ENCODE results near the gene LSM12.

LSM12 gene

DNA sequence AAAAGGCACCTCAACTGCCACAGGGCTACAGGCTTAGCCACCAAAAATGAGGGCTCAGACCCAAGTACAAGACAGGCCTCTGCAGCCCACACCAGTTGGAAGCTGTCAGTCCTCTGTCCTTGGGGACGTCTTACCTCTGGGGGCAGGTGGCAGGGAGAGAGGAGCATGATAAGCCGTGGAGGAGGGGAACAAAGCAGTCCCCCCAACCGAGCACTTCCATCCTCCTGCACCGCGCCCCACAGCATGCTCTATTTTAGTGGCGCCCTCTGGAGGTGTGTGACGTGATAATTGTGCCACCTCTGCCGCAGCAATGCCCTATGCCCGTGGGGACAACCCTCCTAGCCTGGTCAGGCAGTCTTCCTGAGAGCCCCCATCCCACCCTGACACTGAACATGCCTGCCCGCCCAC, 17.7 kb upstream of the LSM12 start:
- Histone ChIP-seq H3K36me3 (ENCODE audit: insufficient read depth, low read length) (no peaks in the 10 kb centered on the region), H3F3A (ENCODE audit: insufficient read depth, low read length) (no peaks in the 10 kb centered on the region)

DNA sequence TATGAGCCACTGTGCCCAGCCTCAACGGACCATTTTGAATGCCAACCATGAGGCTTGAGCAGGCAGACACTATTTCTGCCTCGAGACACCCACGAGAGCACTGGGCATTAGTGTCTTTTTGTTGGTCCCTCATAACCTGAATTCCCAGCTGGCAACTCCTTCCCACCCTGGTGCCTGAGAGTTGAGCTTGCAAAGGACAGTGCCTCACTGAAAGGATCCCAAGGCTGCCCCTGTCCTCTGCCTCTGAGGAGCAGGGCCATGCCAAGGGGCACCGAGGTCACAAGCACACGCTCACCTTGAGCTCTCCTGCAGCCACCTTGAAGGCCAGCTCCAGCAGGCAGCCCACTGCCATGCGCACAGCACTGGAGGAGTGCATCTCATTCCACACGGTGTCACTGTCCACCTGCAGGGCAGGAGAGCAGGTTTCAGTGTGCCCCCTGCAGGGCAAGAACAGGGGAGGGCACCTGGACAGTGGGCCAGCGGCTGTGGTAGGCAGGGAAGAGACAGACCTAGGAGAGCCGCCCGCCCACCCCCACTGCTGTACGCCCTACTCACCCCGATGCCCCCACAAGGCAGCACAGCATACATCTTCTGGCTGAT, 16.9 kb upstream of the LSM12 start:
- H3F3A ChIP-seq (ENCODE audit: insufficient read depth, low read length) = no peaks in the 10 kb centered on the region
- no peaks in the 10 kb centered on the region for H4K20me1 ChIP-seq (ENCODE audit: insufficient read depth, low read length)
- no peak overlapping the region for H3K27ac ChIP-seq (ENCODE audit: low read depth, low read length, poor library complexity, severe bottlenecking)
- TF ChIP-seq, protein P1, sequence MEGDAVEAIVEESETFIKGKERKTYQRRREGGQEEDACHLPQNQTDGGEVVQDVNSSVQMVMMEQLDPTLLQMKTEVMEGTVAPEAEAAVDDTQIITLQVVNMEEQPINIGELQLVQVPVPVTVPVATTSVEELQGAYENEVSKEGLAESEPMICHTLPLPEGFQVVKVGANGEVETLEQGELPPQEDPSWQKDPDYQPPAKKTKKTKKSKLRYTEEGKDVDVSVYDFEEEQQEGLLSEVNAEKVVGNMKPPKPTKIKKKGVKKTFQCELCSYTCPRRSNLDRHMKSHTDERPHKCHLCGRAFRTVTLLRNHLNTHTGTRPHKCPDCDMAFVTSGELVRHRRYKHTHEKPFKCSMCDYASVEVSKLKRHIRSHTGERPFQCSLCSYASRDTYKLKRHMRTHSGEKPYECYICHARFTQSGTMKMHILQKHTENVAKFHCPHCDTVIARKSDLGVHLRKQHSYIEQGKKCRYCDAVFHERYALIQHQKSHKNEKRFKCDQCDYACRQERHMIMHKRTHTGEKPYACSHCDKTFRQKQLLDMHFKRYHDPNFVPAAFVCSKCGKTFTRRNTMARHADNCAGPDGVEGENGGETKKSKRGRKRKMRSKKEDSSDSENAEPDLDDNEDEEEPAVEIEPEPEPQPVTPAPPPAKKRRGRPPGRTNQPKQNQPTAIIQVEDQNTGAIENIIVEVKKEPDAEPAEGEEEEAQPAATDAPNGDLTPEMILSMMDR (IDR thresholded peaks at IDR 0.05; ENCODE audit: low read length) = peak; percentile 36; the same call in 1 of the 2 replicates
- TF ChIP-seq EZH2 (IDR thresholded peaks at IDR 0.05; ENCODE audit: borderline replicate concordance, low read length) = no peak
- H3K4me3 ChIP-seq (ENCODE audit: low read depth, low read length, poor library complexity, severe bottlenecking) = no peak overlapping the region
- no peaks in the 10 kb centered on the region for H3K4me1 ChIP-seq (ENCODE audit: insufficient read depth, low read length, severe bottlenecking)
- H3K9me2 ChIP-seq (ENCODE audit: low read depth, low read length) = no peaks in the 10 kb centered on the region
- no peak overlapping the region for H3K4me2 ChIP-seq (ENCODE audit: low read length)
- no peak overlapping the region for H3K9ac ChIP-seq (ENCODE audit: low read length)
- H3K9me3 ChIP-seq (ENCODE audit: low read length) = no peaks in the 10 kb centered on the region
- no peaks in the 10 kb centered on the region for H3K79me2 ChIP-seq (ENCODE audit: insufficient read depth, low read length)
- no peak overlapping the region for H2AFZ ChIP-seq (ENCODE audit: low read length)
- H3K36me3 ChIP-seq (ENCODE audit: insufficient read depth, low read length) = no peaks in the 10 kb centered on the region
- 0 out of 2 replicates have a peak, but pooled peaks cover 6% of the 10 kb centered on the region for H3K27me3 ChIP-seq (ENCODE audit: insufficient read depth, low read length)

More for the DNA sequence above, 17.7 kb upstream of the LSM12 start:
- Histone ChIP-seq H3K27ac (ENCODE audit: low read depth, low read length, poor library complexity, severe bottlenecking) (no peak overlapping the region), H3K27me3 (ENCODE audit: insufficient read depth, low read length) (0 out of 2 replicates have a peak, but pooled peaks cover 6% of the 10 kb centered on the region), H3K9ac (ENCODE audit: low read length) (no peak overlapping the region), H3K9me3 (ENCODE audit: low read length) (no peaks in the 10 kb centered on the region), H4K20me1 (ENCODE audit: insufficient read depth, low read length) (no peaks in the 10 kb centered on the region), H3K79me2 (ENCODE audit: insufficient read depth, low read length) (no peaks in the 10 kb centered on the region), H2AFZ (ENCODE audit: low read length) (no peak overlapping the region), H3K4me1 (ENCODE audit: insufficient read depth, low read length, severe bottlenecking) (no peaks in the 10 kb centered on the region), H3K4me2 (ENCODE audit: low read length) (no peak overlapping the region), H3K4me3 (ENCODE audit: low read depth, low read length, poor library complexity, severe bottlenecking) (no peak overlapping the region), H3K9me2 (ENCODE audit: low read depth, low read length) (no peaks in the 10 kb centered on the region)
- TF ChIP-seq, protein P1 (IDR thresholded peaks at IDR 0.05; ENCODE audit: low read length) = peak; percentile 56; the same call in 1 of the 2 replicates
- TF ChIP-seq EZH2 (IDR thresholded peaks at IDR 0.05; ENCODE audit: borderline replicate concordance, low read length) = no peak

- Histone ChIP-seq H3K4me1 (ENCODE audit: insufficient read depth, low read length, severe bottlenecking) (no peaks in the 10 kb centered on the region), H3K9me3 (ENCODE audit: low read length) (no peaks in the 10 kb centered on the region), H4K20me1 (ENCODE audit: insufficient read depth, low read length) (no peaks in the 10 kb centered on the region), H3K27me3 (ENCODE audit: insufficient read depth, low read length) (0 out of 2 replicates have a peak, but pooled peaks cover 4% of the 10 kb centered on the region), H3K9me2 (ENCODE audit: low read depth, low read length) (no peaks in the 10 kb centered on the region), H3F3A (ENCODE audit: insufficient read depth, low read length) (no peaks in the 10 kb centered on the region), H3K4me3 (ENCODE audit: low read depth, low read length, poor library complexity, severe bottlenecking) (no peak overlapping the region), H3K9ac (ENCODE audit: low read length) (no peak overlapping the region), H3K27ac (ENCODE audit: low read depth, low read length, poor library complexity, severe bottlenecking) (no peak overlapping the region), H3K36me3 (ENCODE audit: insufficient read depth, low read length) (no peaks in the 10 kb centered on the region), H2AFZ (ENCODE audit: low read length) (no peak overlapping the region), H3K79me2 (ENCODE audit: insufficient read depth, low read length) (no peaks in the 10 kb centered on the region), H3K4me2 (ENCODE audit: low read length) (no peak overlapping the region)
- TF ChIP-seq, protein P1 (IDR thresholded peaks at IDR 0.05; ENCODE audit: low read length) = no peak
- no peak for TF ChIP-seq EZH2 (IDR thresholded peaks at IDR 0.05; ENCODE audit: borderline replicate concordance, low read length)
Observed at GRCh38 chr17:44082256-44082927, 15.9 kb upstream of the LSM12 start.

Data from OCI-LY1 (cell line).